GM23338 (cell line): ENCODE data around the gene GAL3ST1.

ENCODE experiments used
- CTCF ChIP-seq, 2 experiments: fragments of 200-600 bp in 1 of 2; sonication (generic) in 1 of 2; conservative IDR thresholded peaks; 2 replicates each; pipeline versions ENCODE4 v1.5.1 to v1.6.1; 2016 to 2017; ENCODE audit warnings: antibody characterized with exemption in 2 of 2, low read depth in 2 of 2, mild to moderate bottlenecking in 2 of 2, moderate library complexity in 1 of 2
- ETS1 ChIP-seq: IDR thresholded peaks from 2 replicates; pipeline ENCODE4 v1.6.1; 2016; ENCODE audit warnings: antibody characterized with exemption
- EZH2 ChIP-seq: fragments of 200-600 bp; sonication (generic); IDR thresholded peaks from one replicate; pipeline ENCODE4 v1.8.0; 2017; ENCODE audit warnings: antibody characterized with exemption, mild to moderate bottlenecking, low read depth; ENCODE audit not compliant: unreplicated experiment
- EZH2phosphoT487 ChIP-seq: fragments of 200-600 bp; sonication (generic); IDR thresholded peaks from one replicate; pipeline ENCODE4 v1.8.1; 2018; ENCODE audit warnings: antibody characterized with exemption; ENCODE audit not compliant: unreplicated experiment
- POLR2AphosphoS5 ChIP-seq: IDR thresholded peaks from 2 replicates; pipeline ENCODE4 v1.6.1; 2016; ENCODE audit warnings: antibody characterized with exemption, low read depth
- STAT1 ChIP-seq: IDR thresholded peaks from one replicate; pipeline ENCODE4 v1.6.1; 2016; ENCODE audit warnings: antibody characterized with exemption; ENCODE audit not compliant: unreplicated experiment
- ZNF114 ChIP-seq: fragments of 250-450 bp; sonication (Bioruptor Pico); IDR thresholded peaks from 2 replicates; pipeline ENCODE4 v1.5.0; 2020; ENCODE audit warnings: mild to moderate bottlenecking, moderate library complexity

GRCh38 chr22:30569674-30570202, 4.7 kb downstream of the GAL3ST1 start:
- TF ChIP-seq CTCF (conservative IDR thresholded peaks at IDR 0.05; ENCODE audit: low read depth in 2 of 2) = no peak
- no peak for TF ChIP-seq EZH2
- TF ChIP-seq POLR2AphosphoS5 = no peak
- TF ChIP-seq ZNF114 = no peak
- TF ChIP-seq ETS1 = no peak
- TF ChIP-seq STAT1 = no peak
- TF ChIP-seq EZH2phosphoT487 = no peak
